NCI-H524 treated with DMSO at 0.1 percent for 48 hours (cell line): Measurements from ENCODE around the gene DENND10.
"Not testable (repeated sequence)": the region's sequence is repeated elsewhere in the genome, so short reads cannot be mapped to it uniquely, and the experiment has no call there.

Experiments used
- DNase-seq: peaks from one replicate; lab custom pipeline; 2025; lab: John Stamatoyannopoulos, UW

The DENND10 gene

DNA sequence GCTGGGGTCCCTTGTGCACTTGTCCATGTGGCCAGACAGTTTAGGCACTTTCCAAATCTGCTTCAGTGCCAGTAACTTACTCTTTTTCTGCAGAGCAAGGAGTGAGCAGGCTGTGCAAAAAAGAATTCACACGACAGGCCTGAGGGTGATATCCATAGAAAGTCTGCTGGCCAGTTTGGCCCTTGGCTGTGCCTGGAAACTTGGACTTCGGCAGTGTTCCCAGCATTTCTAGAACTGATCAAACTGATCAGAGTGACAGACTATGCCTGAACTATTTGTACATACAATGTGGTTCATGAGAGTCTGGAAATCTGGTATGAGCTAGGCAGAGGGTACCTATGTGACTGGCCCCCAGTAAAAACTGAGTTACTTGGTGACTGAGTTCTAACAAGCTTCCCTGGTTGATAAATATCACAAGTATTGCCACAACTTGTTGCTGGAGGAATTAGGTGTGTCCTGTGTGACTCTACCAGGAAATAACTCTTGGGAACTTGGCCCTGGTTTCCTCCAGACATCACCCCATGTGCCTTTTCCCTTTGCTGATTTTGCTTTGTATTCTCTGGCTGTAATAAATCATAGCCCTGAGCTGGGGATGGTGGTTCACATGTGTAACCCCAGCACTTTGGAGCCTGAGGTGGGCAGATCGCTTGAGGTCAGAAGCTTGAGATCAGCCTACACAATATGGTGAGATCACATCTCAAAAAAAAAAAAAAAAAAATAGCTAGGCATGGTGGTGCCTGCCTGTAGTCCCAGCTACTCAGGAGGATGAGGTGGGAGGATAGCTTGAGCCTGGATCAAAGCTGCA is 3.3 kb upstream of the DENND10 start:
- DNase-seq: no peak

DNA sequence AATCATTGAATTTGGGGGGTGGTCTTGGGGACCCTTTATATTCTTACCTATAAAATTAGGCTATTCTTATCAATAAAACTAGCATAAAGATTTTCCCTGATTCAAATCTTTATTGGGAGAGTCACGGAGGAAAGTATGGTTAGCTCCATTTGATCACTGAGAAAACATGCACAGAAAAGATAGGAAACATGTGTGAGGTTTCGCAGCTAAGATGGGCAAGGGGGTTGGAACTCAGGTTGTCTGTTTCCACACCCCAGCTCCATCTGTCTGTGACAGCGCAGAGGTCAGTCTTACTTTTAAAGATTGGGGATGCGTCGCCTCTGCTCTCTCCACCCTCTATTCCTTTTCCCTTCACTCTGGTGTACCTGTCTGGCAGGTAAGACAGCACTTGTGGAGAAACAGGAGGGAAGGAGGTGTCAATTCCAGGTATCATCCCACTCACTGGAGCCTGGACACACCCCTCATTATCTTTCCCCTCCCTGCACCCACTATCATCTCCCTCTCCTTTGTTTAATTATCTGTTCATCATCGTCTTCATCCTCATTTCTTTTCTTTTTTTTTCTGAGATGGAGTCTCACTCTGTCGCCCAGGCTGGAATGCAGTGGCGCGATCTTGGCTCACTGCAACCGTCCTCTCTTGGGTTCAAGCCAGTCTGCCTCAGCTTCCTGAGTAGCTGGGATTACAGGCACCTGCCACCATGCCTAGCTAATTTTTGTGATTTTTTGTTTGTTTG is 2.4 kb upstream of the DENND10 start:
- DNase-seq: no peak

DNA sequence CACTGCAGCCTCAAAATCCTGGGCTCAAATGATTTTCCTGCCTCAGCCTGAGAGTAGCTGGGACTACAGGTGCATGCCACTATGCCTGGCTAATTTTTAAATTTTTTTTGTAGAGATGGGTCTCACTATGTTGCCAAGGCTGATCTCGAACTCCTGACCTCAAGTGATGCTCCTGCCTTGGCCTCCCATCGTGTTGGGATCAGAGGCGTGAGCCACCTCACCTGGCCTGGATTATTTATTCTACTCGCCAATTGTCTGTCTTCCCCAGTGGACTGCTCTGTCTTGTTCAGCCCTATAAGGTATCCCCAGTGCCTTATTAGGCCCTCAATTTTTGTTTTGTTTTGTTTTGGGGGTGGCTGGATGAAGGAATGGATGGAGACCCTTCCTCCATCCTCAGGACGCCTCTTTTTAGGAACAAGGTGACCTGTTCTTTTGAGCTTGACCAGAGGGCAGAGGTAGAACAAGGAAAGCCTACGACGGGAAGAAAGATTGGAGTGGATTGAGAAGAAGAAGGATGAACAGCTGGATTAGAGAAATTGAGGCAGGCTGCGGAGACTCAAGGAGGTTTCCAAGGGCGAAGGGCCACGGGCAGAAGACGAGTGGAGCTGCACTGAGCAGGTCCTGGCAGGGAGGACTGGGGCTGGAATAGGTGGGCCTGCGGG is 541 bp upstream of the DENND10 start:
- DNase-seq: no peak

DNA sequence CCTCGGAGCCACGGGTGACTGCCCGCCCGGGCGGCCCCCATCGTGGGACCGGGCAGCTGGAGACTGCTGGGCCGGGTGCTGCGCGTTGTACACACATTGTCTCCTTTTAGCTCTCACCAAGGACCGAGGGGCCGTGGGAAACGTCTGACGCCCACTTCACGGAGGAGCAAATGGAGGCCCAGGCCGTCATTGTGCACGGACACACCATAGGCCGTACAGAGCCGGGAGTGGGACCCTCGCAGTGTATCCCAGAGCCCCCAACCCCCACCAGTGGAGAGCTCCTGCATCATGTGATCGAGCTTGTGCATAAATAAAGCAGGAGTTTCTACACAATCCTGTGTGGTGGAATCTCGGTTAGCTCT is 722 bp downstream of the DENND10 start:
- DNase-seq: no peak

DNA sequence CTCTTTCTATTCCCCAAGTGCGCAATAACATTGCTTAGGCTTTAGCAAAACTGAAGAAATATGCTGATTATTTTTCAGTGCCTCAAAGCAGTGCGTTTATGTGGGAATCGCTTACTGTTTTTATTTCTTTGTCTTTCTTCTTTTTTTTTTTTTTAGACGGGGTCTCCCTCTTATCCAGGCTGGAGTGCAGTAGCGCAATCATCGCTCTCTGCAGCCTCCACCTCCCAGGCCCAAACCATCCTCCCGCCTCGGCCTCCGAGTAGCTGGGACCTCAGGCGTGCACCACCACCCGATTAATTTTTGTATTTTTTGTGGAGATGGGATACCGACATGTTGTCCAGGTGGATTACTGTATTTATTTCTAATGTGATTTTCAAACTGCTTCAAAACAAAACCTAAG is 1.2 kb downstream of the DENND10 start:
- no peak for DNase-seq

DNA sequence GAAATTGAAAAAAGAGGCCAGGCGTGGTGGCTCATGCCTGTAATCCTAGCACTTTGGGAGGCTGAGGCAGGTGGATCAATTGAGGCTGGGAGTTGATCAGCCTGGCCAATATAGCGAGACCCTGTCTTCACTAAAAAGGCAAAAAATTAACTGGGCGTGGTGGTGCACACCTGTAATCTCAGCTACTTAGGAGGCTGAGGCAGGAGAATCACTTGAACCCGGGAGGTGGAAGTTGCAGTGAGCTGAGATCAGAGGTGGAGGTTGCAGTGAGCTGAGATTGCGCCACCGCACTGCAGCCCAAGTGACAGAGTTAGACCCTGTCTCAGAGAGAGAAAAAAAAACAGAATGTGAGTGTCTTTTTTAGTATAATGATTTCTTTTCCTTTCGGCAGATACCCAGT is 2.0 kb downstream of the DENND10 start:
- not testable (repeated sequence) for DNase-seq

DNA sequence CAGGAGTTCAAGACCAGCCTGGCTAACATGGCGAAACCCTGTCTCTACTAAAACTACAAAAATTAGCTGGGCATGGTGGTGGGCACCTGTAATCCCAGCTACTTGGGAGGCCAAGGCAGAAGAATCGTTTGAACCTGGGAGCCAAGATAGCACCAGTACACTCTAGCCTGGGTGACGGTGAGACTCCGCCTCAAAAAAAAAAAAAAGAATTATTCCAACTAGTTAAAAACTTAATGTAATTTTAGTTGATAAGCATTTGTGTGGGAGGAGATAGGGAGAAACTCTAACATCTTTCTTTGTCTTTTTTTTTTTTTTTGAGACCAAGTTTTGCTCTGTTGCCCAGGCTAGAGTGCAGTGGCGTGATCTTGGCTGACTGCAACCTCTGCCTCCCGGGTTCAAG is 3.2 kb downstream of the DENND10 start:
- not testable (repeated sequence) for DNase-seq

DNA sequence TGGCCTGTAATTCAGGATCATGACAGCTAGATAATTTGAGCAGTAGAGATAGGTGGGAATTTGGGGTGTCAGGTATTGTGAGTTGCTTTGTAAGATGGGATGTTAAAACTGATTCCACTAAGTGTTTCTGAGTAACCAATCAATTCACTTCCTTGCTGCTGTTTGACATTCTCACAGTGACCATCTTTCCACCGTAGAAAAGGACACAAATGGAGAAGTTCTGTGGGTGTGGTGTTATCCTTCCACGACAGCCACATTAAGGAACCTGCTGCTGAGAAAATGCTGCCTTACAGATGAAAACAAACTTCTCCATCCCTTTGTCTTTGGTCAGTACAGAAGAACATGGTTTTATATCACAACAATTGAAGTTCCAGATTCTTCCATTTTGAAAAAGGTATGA is 3.9 kb downstream of the DENND10 start:
- DNase-seq: not testable (repeated sequence)

DNA sequence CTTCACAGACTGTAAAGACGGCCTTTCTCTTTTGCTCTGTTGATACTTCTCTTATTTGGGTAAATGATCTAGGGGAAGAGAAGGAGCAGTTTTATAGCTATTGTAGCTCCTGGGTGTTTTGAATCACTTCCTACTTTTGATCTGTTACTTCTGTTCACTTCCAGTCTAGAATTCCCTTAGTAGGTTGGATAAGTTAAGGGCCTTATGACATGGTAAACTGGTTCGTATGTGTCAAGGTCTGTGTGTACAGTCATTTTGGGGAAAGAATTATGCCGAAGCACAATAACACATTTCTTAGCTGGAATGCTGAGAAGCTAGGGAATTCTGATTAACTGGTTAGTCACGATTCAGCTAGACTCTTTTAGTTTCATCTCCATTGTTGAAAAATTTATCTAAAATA is 8.1 kb downstream of the DENND10 start:
- DNase-seq: no peak

DNA sequence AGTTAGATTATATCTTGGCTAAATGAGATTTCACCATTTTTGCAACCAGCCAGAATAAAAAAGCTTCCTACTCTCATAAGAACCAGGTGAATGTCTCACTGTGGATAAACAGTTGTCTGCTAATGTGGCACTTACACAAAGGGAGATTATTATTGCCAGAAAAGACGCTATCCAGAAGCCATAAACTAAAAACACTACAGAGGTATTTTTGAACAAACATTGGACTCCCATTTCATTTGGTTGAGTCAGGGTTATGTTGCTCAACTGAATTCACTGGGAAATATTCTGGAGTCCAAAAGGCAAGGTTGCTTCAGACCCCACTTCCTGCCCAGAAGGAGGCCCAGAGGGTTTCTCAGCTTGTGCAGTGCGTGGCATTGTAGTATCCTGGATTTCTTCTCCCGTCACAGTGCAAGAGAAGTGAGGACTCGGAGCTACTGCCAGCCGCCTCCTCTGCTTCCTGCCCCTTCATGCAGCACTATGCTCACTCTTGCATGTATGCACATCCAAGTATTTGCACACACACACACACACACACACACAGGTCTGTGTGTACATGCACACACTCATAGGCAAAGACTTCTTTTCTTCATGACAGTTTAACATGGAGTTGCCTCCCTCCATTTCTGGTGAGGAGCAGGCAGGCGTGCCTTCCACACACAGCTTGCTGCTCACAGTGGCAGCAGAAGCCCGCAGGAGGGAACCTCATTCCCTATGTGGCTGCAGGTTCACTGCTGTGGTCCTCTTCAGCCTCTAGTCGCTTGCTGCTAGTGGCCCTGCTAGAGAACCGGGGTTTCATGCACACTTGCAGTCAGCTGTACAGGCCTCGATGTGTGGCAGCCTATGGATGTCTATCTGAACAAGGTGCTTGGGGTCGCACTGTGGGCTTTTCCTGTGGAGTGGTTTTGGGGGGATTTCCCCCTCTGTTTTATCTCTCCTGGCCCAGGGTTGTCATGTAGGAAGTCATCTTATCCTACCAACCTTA is 10.1 kb downstream of the DENND10 start:
- no peak for DNase-seq

DNA sequence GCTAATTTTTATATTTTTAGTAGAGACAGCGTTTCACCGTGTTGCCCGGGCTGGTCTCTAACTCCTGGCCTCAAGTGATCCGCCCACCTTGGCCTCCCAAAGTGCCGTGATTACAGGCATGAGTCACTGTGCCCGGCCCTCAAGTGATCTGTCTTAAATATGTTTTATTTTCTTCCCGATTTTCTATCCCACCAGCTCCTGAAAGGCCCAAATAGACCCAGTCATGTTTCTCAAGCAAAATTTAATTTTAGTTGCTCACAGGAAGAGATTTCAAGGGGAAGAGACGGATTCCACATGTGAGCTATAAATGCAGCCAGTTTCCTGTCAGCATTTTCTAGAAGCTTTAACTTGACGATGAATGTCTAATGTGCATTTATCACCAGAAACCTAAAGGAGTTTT is 12.0 kb downstream of the DENND10 start:
- DNase-seq: no peak

DNA sequence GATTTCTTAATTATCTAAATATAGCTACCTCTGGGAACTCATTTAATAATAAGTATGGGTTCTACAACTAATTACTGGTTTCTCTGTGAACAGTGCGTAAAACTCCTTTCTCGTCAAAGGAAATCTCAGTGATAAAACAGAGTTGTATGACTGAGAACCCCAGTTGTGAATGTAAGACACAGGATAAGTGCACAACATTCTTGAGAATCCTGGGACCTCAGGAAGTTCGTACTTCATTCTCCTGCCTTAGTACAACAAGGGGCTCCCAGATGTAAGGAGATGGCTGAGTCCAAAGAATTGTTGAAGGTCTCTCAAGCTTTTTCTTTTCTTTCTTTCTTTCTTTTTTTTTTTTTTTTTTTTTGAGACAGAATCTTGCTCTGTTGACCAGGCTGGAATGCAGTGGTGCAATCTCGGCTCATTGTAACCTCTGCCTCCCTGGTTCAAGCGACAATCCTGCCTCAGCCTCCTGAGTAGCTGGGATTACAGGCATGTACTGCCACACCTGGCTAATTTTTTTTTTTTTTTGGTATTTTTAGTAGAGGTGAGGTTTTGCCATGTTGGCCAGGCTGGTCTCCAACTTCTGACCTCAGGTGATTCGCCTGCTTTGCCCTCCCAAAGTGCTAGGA is 12.5 kb downstream of the DENND10 start:
- DNase-seq: no peak

DNA sequence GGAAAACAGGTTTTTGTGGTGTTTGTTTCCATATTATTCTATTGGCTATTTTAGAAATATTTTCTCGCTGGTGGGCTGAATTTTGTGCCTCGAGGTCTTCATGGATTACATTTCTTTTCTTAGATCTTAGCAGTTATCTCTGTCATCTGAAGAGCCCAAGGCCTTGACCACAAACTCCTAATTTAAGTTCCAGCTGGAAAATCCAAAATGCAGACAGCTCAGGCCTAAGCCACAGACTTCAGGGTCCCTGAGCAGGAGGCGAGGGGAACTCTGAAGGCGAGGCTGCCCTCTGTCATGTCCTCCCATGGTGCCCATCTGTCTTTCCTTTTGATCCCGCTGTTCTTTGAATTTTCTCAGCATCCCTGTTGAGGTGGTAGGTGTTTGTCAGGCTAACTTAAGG is 14.3 kb downstream of the DENND10 start:
- no peak for DNase-seq

DNA sequence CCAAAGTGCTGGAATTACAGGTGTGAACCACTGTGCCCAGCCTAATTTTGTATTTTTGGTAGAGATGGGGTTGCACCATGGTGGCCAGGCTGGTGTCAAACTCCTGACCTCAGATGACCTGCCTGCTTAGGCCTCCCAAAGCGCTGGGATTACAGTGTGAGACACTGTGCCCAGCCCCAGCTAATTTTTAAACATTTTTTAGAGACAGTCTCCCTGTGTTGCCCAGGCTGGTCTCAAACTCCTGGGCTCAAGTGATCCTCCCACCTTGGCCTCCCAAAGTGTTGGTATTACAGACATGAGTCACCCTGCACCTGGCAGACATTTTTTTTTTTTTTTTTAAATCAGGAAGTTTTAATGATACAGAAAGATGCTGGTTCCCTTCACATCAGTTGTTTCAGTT is 15.5 kb downstream of the DENND10 start:
- no peak for DNase-seq

DNA sequence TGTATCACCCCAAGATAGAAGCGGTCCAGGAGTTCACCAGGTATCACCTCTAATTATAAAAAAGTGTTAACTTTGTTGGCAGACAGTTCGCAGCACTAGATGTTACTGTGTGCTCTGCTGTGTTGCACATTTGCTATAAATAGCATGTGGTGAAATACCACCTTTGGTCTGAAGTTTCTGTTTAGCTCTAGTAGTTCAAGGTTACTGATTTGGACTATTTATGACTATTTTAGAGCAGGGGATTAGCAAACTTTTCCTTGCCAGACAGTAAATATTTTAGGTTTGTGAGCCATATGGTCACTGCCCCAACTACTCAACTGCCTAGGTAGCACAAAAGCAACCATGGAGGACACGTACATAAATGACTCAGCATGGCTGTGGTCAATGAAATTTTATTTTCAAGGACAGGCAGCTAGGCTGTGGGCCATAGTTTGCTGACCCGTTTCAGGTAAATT is 16.5 kb downstream of the DENND10 start:
- no peak for DNase-seq

DNA sequence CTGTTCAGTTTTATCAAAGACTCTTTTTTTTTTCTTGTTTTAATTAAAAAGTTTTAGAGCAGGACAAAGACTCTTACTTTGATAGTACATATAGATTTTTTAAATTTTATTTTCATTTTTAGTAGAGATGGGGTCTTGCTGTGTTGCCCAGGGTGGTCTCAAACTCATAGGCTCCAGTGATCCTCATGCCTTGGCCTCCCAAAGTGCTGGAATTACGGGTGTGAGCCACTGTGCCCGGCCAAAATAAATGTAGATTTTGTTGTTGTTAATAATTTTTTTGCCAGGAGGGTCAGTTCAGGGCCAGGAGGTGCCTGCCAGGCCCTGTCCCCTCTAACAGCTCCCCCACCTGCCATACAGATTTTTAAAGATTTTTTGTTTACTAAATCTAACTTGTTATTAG is 17.0 kb downstream of the DENND10 start:
- no peak for DNase-seq

DNA sequence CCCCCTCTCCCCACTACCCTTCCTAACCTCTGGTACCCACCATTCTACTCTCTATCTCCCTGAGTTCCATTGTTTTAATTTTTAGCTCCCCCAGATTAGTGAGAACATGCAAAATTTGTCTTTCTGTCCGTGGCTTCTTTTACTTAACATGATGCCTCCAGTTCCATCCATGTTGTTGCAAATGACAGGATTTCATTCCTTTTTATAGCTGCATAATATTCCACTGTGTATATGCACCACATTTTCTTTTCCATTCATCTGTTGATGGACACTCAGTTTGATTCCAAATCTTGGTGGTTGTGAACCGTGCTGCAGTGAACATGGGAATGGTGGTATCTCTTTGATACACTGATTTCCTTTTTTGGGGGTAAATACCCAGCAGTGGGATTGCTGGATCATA is 22.0 kb downstream of the DENND10 start:
- no peak for DNase-seq

DNA sequence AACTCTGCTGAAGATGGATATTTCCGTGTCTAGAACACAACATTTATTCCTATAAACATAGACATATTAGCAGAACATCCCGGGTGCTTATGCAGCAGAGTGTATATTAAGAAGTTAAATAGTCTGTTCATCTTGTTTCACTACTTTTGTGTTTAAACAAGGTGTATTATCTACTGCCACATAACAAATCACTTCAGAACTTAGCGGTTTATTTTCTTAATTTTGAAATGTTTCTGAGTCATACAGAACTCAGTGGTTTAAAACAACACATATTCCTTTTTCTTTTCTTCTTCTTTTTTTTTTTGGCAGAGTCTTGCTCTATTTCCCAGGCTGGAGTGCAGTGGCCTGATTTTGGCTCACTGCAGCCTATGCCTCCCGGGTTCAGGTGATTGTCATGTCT is 25.8 kb downstream of the DENND10 start:
- DNase-seq: no peak

DNA sequence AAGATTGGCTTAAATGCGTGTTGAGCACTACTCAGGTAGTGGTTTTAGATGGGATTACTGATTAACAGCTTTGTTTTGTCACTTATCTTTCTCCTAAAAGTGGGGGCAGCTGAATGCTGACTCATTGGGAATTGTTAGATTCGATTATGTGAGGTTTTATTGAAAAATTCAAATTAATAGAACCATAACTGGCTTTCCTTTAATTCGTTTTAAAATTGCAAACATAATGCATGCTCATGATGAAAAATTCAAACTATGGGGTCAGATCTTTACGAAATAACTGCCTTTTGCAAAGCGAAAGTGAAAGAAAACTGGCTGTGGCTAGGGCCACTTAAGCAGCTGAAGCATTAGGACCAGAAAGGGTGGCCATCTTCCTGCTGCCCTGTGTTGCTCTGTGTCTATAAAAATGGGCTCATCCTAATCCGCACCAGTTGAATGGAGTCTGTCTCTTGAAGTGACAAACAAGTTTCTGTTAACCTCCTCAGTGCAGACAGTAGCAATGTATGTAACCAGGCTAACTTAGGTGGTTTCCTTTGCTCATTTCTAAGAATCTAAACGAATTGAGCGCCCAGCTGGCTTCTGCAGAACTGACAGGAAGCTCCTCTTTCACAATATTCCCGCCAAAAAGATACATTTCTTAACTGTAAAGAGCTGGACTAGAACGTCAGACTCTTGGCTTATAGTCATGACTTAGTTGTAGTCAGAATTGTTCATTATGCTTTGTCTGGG is 27.8 kb downstream of the DENND10 start:
- no peak for DNase-seq

DNA sequence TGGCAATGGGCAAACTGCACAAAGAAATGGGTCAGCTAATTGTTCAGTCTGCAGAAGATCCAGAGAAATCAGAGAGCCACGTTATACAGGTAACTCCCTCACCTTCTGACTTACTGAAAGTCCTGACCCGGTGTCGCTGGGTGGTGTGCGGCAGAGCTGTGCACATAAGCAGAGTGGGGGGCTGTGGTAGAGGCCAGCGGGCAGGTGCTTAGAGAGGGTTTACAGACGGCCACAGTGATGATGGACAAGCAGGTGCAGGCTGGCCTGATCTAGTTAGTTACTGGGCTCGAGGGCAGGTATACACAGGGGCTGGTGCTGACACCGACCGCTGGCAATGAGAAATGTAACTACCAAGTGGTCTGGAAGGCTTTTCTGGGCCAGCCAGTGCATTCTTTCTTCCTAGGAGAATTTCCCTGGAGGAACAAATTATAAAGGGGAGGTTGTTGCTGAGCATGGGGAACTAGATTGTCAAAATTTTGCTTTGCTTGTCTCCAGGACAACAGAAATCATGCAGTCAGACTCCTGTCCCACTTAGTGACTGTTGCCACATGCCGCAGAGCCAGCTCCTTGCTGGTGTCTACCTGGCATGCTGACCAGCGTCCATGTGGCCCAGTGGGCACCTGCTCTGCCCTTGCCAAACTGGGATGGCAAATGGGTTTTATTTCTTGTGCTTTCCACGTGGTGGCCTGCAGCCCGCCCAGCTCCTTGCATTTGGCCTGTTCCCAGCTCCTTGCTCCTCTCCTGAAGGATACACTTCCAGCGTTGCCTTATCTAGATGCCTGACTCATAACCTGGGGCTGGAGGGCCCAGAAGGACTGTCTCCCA is 28.8 kb downstream of the DENND10 start:
- DNase-seq: no peak
